ENCODE measurements around the gene TTLL1.
A peak's percentile ranks its signal among the peaks of the same experiment; 100 is the strongest.
"Not testable (repeated sequence)": the region's sequence is repeated elsewhere in the genome, so short reads cannot be mapped to it uniquely, and the experiment has no call there.

The TTLL1 gene

DNA sequence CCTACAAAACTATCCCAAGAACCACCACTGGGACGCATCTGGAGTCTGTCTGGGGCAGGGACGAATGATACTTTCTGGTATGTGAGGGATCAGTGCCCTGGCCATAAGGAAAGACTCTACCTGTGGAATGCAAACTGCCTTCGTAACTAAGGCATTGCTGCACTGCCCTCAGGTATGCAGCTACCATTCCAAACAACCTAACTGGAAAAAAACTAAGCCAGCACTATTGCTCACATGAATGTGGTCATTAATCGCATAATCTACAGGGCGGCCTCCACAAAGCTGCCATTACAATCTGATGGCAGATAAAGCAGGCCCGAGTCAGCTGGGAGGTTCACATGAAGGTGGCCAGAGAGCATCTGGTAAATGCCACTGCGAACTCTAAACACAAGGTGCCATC is 78.1 kb downstream of the TTLL1 start:
- no peak for DNase-seq

DNA sequence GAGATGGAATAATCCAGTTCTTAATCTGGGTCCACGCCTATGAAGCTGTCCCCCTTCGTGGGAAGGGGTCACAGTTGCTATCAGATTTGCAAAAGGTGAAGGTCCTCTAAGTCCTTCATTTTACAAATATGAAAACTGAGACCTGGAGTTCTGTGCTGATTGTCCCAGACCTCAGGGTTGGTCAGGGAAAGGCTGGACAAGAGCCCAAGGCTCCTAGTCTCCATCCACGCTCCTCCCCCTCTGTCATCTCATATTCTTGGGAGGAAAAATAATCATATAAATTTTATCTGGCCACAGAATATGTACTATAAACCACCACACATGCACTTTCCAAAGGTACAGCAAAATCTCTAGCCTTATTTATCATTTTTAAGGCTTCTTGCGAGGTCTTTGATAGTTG is 79.7 kb downstream of the TTLL1 start:
- no peak for DNase-seq

DNA sequence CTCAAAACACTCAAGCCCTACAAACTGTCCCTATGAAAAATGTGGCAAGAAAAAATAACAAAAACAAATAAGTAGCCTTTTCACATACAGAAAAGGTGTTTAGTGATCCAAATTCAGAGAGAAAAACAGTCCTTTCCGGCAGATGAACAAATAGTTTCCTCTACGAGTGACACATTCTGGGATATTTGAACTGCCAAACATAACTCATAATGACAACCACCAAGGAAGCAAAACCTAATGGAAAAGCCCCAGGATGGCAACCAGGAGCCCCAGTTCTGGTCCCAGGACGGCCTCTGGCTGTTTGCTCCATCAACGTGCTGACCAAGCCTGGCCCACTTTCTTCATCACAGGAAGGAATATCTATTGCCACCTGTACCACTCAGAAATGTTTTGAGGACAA is 80.3 kb downstream of the TTLL1 start:
- no peak for DNase-seq

DNA sequence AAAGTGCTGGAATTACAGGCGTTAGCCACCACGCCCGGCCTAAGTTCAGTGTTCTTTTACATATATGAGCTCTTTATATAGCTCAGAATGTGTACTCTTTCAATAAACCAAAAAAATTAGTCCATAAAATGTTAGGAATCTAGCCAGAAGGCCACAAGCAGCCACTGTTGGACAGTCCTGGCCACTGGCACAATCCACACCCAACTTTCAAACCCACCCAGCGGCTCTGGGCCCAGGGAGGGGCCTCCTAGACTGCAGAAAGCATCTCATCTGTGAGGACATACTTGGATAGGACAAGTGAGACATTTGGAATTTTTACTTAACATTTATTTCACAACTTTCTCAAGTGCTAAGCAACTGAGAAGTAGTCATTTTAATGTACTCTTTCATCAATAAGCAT is 80.7 kb downstream of the TTLL1 start:
- DNase-seq, result no peak

DNA sequence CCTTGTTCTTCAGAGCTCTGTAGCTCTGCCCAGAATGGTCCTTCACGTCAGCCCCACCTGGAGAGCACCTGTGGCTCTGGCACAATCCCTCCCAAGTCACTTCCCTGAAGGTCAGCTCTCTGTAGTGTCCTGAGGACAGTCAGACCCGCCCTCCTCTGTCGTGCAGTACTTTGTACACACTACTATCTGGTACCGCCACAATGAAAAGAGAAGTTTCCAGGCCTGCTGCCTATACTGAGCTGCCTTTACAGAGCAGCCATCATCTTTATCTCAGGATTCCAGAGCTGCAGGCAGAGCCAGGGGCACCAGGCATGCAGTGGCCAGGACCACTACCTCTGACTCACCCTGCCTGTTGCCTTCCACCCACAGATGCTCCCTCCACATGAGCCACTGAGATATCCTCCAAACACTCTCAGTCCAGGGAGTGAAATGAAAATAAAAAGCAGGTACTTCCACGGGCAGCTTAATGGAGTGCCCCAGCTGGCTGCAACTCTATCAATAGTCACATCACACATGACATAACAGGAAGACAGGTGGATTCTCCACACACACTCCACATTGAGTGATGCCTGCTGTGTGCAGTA is 81.6 kb downstream of the TTLL1 start:
- no peak for DNase-seq

DNA sequence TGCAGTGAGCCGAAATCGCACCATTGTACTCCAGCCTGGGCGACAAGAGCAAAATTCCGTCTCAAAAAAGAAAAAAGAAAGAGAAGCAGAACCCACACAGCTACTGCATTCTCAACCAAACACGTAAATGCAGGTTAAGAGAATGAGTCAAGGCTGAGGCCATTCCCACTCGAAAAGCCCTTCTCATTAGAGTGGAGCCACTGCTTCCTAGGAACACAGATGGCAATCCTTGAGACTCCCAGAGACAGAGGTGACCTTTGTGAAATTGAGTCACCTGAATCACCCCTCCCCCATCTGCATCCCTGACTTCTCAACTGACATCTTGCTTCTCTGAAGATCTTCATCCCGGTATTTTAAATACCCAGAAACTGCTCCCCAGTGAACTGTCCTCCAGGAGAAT is 82.4 kb downstream of the TTLL1 start:
- DNase-seq, result no peak

DNA sequence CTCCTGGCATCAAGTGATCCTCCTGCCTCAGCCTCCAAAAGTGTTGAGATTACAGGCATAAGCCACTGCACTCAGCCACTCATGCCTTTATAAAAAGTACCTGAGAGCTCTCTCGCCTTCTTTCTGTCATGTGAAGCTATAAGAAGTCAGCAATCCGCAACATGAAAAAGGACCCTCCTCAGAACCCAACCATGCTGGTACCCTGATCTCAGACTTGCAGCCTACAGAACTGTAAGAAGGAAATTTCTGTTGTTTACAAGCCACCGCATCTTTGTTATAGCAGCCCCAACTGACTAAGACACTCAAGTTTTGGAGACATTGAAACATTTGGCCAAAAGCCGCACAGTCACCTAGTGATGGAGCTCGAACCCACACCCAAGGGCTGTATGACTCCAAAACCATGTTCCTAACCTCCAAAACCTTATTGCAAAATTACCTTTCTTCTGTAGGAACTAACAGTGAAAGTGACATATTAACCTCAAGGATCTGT is 83.1 kb downstream of the TTLL1 start:
- no peak for DNase-seq

DNA sequence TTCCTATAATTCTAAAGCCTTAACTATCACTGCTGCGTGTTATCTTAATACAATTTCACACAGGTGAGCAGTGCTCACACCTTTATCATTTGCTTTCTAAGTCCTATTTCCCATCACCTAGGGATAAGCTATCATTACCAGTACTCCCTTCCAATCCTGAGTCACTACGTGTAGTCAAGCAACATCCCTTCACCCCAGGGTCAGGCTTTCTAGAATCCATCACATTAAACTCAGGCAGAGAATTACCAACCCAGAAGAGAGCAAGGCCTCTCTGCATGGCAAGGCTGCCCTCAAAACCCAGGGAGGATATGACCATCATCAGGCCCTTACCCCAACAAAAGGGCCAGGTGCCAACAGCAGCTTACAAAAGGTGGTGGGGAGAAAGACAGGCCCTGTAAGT is 84.1 kb downstream of the TTLL1 start:
- no peak for DNase-seq

DNA sequence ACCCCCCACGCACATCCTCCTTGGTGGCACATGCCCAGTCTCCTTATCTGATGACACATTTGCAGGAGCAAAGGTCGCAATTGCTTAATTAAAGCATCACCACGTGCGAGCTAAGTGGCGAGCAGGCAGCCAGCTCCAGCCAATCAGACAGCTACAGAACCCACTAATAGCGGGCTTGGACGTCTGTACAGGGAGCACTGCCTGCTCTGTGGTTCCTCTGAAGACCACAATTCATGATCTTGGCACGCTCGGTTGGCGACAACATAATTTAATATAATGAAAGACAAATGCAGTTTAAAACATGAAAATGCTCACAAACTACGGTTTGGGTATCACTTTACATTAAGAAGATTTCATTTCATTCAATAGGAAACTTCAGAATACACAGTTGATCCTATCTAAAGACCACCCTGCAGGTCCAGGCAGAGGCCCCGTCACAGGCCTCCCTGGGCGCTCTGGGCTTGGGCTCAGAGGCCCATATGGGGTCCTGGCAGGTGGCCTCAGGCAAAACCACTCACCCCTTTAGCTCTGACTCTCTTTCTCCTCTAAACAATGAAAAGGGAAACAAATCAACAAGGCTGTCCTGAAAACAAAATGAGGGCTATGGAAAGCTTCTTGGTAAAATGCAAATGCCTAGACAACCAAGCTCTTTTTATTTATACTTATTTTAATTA is 84.7 kb downstream of the TTLL1 start:
- no peak for DNase-seq

DNA sequence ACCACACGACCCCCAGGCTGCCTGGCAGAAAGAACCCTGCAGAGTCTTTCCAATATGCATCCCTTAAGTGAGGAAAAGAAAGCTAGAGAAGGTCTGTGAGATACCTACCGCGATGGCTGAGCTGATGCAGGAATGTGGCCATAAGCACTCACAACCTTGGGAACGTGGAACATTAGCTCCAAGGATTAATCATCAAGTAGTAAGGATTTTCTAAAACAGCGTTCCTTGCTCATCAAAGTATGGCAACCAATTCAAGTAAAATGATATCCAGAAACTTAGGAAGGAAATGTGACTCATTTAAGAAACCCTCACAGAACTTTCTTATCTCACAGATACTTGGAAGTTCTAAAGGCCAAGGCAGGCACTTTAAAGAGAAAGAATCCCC is 87.0 kb downstream of the TTLL1 start:
- DNase-seq, result no peak

DNA sequence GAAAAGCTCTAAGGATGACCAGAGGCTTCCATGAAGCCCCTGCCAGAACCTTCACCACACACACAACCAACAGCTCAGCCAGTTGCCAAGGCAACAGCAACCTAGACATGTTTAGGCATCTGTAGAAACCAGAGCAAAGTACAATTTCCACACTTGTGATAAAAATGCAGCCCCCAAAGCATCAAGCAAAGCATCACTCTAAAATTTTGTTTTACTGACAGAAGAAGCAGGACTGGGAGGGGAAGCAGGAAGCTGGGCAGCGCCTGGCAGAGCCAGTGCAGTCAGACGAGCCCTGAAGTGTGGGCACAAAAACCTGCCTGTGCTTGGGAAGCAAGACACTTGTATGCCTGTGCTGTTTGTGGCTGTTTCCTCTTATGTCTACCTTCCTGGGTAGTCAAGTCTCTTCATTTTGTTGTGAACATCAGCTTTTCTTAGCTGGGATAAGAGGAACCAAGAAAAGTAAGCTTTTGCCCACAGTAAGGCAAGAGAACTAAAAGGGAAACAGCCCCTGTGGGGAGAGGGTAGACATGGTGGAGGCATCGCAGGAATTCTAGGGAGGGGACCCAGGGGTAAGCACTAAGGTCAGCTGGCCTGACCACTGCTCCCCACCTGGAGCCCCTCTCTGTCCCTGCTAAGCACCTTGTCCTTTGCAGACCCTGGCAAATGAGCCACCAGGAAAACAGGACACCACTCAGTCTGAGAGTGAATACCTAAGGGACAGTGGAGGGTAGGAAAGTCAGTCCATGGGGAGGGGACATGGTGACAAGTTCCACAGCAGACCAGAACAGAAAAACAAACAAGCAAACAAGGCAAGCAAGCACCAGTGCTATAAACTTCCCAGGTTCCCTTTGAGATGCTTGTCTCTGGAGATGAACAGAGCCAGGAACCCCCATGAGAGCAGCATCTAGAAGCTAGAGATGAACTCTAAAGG is 87.7 kb downstream of the TTLL1 start:
- no peak for DNase-seq

DNA sequence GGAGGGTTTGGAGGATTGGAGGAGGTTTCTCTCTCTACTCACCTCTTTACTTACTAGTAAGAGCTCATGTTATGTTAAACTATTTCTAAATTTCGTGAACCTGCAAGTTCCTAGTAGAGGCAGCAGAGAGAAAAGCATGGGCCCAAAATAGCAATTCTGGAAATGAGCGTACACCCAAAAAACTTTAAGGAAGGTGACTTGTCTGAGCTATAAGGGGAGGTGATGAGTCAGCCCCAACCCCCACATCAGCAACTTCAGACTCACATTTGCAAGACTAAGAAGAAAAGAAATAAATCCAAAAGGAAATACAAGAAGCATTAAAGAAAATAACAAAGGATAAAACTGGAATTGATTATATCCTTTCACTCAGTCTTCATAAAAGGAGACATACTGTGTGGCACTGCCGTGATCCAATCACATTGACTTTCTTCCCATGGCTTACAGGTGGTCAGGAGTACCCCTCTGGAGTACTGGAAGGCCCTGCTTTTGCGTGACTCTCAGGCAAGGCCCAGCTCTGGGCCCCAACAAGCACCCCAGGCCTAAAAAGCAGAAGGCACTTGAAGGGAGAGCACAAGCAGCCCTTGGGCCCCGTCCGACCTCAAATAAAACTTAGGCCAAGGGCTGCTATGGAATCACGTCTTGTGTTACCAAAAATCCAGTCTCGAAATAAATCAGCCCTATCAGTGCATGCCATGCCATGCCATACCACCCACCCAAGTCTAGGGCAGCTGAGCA is 88.6 kb downstream of the TTLL1 start:
- peak in 1 of 5 donors; percentile 53 for DNase-seq

DNA sequence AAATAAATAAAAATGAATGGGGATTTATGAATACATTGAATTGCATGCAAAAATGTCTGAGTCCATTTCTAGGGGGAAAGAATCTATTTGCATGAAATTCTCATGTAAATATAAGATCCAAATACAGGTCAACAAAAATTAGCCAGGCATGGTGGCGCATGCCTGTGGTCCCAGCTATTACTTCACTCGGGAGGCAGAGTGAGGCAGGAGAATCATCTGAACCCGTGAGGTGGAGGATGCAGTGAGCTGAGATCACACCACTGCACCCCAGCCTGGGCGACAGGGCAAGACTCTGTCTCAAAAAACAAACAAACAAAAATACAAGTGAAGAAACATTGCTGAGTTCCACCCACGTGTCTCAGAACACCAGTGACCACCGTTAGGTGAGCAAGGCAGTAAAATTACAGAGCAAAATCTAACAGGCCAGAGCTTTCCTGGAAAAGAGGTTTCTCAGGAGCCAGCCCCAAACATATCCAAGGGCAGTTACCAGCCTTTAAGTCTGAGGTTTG is 91.6 kb downstream of the TTLL1 start:
- no peak for DNase-seq

DNA sequence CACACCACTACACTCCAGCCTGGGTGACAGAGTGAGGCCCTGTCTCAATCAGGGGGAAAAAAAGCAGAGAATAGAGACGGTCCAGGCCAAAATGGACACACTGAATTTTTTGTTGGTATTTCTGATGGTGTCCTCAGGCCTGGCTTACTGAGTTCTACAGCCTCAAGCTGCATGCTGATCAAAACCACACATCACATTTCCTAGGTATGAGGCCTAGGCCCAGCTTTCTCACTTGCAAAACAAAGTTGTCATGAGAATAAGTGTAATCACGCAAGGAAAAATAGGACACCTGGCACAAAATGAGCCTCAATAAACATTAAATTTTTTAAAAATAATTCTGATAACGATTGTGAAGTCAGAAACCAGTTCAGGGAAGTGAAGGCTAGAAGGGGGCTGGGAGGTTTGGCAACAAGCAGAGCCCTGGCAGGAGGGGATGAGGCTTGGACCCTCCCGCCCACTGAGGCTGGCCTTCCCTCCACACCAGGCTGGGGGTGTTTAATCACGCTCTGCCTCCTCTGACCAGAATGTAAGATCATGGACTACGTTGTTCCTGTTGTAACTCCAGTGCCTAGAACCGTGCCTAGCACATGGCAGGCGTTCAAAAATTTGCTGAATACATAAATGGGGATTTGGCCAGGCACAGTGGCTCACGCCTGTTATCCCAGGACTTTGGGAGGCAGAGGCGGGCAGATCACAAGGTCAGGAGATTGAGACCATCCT is 92.4 kb downstream of the TTLL1 start:
- DNase-seq, result no peak

DNA sequence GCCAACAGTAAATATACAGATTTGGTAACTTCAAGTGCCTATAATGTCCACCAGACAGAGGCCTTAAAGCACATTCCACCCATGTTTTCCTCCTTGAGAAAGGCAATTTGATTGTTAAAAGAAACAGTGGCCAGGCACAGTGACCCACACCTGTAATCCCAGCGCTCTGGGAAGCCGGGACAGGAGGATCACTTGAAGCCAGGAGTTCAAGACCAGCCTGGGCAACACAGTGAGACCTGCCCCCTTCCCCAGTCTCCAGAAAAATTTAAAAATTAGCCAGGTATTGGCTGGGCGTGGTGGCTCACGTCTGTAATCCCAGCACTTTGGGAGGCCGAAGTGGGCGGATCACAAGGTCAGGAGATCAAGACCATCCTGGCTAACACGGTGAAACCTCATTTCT is 93.5 kb downstream of the TTLL1 start:
- not testable (repeated sequence) for DNase-seq

DNA sequence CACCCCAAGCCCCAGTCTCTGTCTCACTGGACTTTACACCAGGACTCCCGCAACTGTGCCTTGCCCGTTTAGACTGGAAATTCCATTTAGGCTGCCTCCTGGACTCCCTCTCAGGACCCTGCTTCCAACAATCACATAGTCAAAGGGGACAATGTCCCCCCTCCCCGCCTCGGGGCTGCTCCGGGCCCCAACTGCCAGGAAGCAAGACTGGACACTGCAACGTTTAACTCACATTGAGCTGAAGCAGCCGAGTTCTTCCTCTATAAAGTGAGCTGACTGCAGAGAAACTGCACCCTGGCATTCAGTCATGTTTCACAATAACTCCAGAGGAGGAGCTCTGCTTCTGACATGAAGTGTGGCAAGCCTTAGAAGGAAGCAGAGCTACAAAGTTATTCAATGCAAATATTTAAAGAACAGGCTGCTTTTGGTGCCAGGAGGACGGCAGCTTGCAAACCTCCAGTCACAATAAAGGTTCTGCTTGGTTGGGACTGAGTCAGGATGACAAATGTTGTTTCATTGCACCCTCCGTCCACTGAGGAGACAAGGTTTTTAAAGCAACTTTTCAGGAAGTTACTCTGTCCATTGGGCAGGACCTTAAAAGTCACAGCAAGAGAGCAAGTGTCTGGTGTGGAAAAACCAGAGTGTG is 94.2 kb downstream of the TTLL1 start:
- DNase-seq, result no peak

DNA sequence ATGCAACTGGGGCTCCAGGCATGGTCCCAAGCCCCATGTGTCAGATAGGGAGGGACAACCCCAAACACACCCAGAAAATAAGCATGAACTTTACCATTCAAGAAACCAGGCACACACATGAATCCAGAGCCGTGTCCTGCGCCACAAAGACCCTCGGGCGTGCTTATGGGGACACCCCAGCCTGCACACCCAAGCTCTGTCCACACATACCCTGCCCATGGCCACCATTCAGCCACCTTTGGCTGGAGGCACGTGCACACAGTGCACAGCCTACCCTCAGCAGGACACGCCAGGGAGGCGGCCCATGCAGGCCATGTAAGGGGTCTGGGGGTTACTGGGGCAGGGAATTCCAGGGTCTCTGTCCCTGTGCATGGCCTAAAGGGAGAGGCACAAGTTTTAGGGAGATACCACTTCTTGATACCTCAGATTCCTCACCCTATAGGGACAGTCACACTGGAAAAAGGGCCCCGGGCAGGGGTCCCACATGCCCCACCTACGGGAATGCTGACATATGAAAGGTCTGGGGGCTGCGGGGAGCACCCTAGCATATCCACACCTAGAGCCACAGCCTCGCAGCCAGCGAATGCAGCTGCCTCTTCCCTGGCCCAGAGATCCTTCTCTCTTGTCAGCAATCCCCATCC is 94.8 kb downstream of the TTLL1 start:
- no peak for DNase-seq

DNA sequence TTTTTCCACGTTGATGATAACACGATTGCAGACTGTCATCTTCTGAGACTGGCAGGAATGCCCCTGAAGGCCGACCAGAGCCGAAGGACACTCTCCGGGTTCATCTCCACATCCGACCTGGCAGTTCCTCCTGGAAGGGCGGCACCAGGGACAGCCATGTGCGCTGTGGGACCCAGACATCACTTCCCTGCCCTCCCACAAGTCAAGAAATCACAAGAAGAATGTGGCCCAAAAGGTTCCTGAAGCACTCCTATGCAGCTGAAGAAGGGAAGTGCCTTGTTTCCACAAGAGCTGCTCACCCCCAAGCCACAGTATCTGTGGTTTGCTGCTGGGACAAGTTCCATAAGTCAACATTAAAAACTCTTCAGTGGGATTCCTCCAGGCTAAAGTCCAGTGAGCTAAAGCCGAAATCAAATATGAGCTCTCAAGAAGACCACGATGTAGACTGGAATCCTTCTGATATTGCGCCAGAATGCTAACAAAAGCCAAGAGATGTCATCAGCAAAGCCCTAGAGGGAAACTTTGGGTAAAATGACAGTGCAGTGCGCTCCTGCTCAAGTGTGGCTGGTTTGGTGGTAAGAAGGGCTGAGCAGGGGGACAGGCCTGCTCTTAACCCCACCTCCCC is 95.4 kb downstream of the TTLL1 start:
- DNase-seq, result no peak

DNA sequence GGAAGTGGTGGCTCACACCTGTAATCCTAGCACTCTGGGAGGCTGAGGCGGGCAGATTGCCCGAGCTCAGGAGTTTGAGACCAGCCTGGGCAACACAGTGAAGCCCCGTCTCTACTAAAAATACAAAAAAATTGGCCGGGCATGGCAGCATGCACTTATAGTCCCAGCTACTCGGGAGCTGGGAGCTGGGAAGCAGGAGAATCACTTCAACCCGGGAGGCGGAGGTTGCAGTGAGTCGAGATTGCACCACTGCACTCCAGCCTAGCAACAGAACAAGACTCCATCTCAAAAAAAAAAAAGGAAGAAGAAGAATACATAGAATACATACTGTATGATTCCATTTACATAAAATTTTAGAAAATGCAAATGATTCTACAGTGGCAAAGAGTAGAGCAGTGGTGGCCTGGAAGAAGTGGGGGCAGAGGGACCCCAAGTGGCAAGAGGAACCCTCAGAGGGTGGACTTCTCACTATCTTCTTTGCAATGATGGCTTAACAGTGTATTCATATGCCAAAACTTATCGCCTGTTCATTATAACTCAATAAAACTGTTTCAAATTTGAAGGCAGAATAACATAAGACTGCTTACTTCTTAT is 96.2 kb downstream of the TTLL1 start:
- DNase-seq, result no peak

DNA sequence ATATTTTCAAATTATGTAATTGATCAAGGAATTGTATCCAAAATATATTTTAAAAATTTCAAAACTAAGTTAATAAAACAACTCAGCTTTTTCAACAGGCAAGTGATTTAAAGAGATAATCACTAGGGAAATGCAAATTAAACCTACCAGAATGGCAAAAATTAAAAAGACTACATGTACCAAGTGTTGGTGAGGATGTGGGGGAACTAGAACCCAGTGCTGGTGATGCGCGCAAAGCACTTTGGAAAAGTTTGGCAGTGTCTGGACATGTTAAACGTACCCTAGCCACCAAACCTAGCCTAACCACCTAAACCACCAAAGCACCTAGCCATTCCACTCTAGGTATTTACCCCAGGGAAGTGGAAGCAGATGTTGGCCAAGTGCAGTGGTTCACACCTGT is 97.1 kb downstream of the TTLL1 start:
- DNase-seq, result no peak
